Limb (tissue), 2 donors: Measurements from ENCODE around the gene MAP6D1.

Source experiments
- DNase-seq, 2 donors: peaks; one replicate each; pipeline ENCODE4 v3.0.0-alpha.2; 2016; ENCODE audit errors: extremely low spot score in 2 of 2

MAP6D1 gene

DNA sequence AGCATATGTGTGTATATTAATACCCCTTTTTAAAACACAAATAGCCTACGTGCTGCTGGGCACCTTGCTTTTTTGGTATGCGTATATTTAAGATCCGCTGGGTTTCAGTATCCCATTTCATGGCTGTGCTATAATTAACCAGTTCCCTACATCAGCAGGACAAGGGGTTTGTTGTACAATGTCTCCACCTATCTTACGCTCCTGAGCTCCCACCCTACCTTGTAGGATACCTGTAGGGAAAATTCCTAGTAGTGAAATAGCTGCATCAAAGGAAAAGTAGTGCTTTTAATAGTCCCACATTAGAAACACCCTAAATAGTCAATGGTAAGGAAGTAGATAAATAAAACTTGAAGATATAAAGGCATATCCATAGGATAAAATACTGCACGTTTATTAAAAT lies 1.4 kb downstream of the MAP6D1 start:
- no peak for DNase-seq

DNA sequence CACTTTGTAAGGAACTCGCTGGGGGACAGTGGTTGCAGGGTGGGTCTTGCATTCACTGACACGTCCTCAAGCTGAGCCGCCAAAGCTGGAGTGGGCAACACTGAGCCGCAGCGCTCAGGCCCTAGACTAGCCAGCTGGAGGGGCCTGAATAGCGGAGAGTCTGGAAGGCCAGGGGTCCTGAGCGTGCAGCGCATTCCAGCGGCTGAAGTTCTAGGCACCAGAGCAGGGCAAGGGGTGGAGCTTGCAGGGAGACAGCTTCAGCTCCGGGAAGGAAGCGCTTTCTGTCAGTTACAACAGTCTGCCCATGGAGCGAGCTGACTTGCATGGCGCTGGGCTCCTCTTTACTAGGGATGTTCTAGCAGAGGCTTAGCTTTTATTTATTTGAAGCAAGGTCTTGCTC lies 2.7 kb downstream of the MAP6D1 start:
- DNase-seq: no peak

DNA sequence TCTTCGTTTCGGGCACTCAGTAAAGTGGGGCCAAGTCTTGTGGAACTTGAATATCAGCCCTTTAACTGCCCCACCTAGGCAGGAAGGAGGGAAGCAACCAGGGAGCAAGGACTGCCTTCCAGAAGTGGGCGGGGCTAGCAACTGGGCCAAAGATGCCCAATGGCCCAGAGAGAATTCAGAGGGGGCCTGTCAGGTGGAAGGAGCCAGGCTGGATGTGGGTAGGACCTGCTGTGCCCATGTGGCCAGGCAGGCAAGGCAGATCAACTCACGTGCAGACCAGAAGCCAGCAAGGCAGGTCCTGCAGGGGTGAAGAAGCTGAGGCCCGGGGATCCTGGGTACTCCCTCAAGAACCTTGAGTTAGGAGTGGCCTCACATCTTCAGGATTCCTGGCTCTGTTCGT lies 5.5 kb downstream of the MAP6D1 start:
- no peak for DNase-seq

DNA sequence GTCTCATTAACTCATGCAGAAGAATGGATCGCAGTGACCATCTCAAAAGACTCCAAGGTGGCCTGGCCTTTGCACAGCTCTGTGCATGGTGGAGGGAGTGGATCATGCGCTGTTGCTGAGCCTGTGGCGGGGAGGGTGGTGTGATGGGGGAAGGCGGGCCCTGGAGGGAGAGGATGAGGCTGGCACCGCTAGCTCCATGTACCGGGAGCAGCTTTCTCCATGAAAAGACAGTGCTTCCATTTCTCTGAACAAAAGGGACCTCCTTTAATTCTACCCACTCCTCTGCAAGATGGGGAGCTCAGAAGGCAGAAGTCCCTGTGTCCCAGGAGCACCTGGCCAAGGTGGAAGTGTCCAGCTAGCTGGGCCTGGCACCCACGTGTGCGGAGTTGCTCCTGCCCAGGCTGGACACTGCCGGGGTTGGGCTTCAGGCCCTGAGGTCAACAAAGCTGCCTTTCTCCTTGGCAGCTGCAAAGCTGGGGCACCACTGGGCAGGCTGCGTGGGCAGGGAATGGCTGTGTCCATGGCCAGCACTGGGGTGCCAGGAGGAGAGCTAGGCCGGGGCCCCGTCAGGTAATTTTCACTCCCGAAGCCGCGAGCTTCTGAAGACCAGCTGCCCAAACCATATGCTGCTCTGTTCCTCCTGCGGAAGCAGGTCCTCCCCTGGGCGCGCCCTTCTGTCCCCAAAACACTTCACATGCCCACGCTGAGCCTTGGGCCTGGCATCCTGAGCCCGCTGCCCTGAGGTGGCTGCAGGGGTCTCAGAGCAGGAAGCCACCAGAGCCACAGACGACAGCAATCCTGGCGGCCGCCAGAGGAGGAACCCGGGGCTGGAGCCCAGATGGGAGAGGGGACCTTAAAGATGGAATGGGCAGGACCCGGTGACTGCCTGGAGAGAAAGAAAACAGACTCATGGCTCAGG lies 6.4 kb downstream of the MAP6D1 start:
- DNase-seq: no peak

DNA sequence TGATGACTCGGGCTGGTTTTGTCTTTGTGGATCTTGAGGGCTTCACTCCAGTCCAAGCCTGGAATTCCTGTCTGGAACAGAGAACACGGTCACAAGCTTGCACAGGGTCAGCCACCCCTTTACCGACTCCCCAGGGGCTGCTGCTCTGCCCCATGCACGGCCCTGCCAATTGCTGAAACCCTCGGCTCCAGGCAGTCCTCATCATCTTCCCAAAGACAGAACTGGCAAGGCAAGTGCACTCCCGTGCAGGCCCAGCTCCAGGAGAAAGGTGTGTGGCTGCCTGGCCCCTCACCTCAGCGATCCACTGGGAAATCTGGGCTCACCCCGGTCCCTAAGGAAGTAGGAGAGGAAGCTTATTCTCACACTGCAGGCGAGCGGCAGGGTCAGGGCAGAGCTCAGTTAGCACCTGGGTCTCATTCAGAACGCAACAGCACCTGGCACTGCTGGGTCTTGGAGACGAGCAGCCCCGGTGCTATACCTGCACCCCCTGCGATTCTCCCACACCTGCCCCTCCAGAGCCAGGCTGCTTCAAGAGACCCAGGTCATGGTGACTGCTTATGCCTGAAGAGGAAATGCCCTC lies 7.2 kb downstream of the MAP6D1 start:
- DNase-seq: no peak

DNA sequence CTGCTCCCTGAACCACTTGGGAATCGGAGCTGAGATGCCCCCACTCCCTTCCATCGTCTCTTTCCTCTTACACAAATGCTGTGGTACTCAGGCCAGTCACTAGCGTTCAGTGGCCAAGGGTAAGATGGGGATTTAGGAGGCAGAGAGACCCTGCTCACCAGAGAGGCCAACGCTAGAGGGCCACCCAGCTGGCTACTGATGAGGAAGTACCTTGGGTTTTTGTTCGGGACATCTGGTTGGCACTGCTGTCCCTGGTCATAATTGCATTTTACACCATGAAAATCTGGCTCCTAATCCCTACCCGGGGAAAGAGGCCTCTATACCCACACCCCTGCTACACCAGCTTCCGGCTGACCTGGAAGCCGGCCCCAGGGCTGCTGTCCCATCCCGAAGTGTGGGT lies 7.7 kb downstream of the MAP6D1 start:
- no peak for DNase-seq

DNA sequence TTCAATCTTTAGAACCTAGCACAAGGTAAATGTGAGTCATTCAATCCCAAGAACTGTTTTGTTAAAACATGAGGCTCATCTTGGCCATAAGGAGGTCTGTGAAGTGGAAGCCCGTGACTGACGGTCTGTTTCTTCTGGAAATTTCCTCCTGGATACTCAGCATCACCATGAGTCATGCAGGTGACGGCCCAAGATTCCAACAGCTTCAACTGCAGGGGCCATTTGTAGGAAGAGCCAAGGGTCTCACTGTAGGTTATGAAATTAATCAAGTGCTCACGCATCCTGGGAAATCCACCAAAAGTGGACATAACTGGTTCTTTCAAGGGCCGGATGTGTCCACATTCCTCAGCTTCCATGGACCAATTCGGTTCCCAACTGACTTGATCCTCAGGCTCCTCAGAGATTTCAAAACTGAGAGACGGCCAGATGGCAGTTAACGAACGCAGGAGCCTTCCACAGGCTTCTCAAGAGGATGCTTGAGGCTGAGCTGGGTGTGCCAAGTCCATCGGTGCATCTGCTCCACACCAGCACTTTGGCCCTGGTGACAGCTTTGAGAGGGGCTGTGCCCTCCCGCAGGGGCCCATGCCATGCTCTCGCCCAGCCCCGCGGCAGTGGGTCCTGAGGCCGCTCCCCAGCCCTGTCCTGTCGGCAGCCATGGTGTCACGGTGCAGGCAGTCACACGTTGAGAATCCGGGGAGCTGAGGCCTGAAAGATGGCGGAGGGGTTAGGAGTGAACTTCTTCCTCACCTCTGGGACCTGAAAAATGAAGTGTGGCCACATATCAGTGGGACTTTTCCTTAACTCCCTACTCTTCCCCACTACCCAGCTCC lies 8.5 kb downstream of the MAP6D1 start:
- DNase-seq: no peak

DNA sequence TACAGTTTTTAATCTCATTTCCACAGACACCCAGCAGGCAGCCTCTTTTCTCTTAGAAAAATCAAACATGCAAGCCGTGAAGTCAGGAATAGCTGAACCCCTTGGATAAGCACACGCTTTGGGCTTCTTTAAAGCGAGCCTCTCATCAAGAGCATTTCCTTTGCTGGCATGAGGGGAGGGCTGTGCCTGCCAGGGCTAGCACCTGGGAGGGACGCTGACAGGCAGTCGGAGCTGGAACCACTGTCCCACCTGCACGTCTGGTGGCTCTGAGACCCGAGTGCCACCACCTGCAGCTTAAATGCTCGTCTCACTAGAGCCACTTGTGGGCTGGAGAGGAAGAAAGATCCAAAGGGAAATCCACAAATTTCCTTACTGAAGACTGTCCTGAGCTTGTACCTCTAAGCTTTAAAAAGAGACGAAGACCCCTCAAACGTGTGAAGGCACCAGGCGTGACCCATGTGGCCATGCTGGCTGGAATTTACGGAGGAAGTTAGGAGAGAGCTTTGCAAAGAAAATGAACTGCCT lies 9.4 kb downstream of the MAP6D1 start:
- no peak for DNase-seq

DNA sequence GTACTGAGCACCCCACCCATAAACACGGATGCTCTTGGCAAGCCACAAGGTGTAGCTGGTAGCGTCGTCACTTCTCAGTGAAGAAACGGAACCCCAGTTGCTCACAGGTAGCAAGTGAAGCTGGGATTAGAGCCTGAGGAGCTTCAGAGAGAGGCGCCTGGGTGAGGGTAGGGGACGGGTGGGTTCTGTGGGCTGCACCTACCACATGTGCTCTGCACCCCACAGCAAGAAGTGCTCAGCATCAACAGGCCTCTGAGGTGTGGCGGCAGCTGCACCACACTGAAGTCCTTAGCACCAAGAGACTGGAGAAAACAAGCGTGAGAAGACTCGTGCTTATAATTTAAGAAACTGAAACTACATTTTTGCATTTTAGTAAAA lies 9.8 kb downstream of the MAP6D1 start:
- DNase-seq: no peak

DNA sequence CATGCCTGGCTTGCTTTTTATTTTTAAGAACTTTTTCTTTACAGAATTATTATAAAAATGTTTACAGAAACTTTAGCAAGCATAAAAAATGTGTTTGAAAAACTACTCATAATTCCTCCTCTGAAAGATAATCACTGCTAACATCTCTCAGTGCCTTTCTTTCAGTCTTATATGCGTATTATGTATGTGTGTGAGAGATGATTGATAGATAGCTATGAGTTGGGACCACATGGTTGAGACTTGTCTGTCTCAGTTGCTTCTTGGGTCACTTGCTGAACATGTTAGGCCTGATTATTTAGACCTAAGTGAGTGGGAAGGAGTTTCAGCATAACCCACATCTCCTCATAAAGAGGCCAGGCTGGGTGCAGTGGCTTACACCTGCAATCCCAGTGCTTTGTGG lies 11.1 kb downstream of the MAP6D1 start:
- no peak for DNase-seq

DNA sequence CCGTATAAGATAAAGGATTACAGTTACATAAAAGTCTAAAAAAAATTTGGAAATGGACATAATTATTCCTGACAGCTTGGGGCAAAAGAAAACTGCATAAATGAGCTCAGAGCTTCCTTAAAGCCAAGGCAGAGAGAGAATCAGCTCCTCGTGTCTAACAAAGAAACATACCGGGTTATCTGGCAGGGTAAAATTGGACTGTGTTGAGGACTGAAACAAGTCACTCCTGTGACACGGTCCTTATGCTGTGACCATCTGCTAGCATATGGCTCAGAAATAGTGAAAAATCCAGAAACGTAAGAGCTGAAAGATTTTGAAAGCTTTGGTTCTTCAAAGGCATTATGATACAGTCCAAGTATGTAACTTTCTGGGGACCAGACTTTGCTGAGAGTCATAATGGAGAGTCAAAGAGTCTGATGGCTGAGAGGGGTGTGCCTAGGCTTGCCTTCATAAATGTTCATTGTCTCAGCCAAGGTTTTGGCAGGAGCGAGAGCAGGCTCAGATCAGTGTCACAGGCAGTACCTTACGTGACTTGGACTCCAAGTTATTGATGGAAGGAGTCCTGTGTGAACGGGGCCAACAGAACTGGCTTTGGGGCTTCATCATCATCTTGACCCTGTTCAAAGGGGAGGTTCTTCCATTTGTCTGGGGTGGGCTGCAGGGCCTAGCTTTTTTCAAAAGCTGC lies 12.5 kb downstream of the MAP6D1 start:
- no peak for DNase-seq

DNA sequence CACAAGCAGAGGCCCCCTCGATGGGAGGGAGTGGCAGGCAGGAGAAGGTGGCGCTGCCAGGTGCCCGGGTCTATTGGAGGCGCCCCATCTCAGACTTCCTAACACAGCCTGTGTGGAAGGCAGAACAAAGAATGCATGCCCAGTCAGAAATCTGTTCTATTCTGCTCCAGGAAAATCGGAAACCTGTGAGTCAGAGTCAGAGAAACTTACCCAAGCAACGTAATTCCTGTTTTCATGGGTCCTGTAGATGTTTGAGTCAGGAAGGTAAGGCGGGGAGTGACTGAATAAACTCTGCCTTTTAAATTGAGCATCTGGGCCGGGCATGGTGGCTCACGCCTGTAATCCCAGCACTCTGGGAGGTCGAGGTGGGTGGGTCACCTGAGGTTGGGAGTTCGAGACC lies 13.7 kb downstream of the MAP6D1 start:
- DNase-seq: no peak

DNA sequence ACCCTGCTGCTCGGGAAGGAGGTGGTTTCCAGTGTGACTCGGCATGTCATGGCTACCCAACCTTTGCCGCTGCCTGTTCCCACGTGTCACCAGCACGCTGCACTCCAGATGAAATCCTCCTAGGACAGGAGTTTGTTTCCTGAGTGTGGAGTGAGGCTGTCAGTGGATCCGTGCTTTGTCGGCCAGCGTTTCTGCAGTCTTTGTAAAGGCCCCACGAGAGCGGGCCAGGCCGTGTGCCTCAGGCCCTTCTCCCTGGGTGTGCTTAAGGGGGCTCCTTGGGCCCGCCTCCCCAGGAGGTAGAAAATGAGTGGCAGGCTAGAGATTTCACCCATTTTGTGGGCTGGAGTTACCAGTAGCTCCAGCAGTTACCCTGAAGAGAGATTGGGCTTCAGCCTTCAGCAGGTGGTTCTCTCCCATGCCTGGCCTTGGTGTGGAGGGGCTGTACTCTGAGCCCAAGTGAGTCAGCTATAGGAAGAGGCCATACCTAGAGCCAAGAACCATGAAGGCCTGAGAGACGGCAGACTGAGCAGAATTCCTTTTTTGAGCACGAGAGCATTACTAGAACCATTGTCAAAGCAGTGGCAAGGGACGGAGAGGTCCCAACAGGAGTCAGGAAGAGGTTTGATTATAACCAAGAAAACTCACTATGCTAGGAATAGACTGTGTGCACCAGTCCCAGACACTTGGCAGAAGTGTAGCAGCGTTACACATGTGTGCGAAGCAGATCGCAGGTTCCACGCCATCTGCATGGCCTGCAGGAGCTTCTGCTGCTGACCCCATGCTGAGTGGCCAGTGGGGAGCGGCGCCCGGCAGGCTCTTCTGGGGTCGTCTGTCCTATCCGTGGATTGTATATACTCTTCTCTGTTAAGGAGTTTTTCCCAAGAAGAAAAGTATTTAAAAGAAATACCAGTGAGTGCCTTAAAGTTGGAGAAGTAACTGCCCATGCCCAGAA lies 14.5 kb downstream of the MAP6D1 start:
- DNase-seq: no peak

DNA sequence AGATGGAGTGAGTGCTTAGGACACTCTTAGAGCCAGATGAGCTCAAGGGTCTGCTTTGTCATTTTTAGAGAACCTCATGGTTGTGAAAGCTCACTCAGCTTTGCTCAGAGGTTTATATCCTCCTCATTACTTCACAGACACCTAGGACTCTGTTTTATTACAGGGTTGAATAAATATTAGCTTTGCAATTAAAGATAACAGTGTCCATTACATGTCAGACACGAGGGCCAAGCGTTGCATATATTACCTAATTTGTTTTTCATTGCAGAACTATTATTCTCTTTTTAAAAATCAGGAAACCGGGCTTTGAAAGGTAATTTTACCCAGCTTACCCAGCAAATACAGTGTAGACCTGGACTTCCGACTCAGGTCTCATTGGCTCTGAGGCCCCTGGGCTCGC lies 16.1 kb downstream of the MAP6D1 start:
- no peak for DNase-seq

DNA sequence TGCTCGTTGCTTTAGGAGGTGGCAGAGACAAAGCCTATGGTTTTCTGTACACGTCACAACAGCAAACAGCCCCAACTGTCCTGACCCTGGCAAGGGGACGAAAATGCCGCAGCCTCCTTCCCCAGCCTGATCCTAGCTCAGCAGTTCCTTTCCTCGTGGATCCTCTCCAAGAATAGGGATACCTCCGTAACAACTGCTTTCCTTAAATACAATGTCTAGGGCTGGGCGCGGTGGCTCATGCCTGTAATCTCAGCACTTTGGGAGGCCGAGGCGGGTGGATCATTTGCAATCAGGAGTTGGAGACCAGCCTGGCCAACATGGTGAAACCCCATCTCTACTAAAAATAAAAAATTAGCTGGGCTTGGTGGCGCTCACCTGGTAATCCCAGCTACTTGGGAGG lies 17.0 kb downstream of the MAP6D1 start:
- no peak for DNase-seq

DNA sequence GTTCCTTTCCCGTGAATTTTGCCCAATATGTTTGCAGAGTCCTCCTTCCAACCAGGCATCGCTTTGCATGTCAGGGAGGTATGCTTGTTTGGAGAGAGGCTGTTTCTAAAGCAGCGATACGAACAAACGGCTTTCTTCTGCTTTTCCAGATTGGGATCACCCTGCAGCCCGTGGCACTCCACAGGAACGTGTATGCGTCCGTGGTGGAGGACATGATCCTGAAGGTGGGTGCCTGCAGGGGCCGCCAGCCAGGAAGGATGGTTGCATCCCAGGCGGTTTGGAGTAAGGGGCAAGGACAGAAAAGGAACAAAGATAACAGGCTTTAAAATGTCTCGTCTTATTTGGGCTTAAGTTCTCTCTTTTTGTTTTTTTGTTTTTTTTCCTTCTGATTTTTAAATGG lies 17.5 kb downstream of the MAP6D1 start:
- no peak for DNase-seq

DNA sequence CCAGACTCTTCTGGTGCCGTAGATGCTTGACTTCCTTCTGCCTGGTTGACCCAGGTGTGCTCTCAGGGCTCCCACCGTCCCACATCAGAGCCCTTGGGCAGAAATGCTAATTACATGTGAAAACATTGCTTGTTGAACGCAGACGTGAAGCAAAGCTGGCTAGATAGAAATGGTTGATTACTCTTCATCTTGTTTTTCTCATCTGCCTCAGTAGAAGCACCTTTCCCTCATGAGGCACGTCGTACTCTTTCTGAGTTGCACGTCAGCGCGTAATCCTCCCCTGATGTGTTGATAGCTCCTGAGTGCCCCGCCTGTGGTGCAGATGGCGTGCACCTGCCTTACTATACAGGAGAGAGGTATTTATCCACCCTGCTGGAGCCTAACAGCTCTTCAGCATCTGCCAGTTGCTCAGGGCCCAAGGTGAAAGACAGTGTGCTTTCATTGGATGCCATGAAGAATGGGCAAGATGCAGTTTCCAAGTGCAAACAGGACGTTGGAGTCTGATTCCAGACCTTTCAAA lies 18.1 kb downstream of the MAP6D1 start:
- DNase-seq: no peak

DNA sequence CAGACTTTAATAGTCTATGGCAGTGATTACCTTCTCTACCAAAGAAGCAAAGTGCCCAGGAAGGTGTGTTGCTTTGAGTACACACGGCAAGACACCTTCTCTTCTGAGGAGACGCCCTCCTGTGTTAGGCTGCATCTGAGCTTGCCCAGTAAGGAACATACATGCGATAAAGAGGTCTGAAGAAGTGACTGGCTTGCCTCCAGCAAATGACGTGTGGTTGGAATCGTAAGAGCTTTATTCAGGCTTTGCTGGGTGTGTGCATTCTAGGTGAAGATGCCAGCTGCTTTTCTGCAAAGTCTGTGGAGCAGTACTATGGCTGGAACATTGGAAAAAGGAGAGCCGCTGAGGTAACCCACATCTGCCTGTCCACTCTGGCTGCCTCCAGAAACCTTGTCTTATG lies 22.4 kb downstream of the MAP6D1 start:
- DNase-seq: no peak

DNA sequence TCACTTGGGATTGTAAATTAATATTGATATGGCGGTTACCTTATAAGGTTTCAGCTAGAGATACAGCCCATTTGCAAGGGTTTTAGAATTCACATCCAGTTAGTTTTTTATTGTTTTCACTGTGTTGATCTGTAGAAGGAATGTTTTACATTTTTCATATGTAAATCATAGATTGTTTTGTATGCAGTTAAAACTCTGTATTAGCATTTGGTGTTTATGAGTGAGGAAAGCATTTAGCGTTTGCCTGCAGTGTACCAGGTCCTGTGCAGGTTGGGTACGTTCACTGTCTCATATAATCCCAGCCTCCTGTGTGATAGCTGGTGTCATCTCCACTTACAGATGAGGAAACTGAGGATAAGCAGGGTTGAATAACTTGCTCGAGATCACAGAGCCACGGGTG lies 23.8 kb downstream of the MAP6D1 start:
- DNase-seq: no peak

DNA sequence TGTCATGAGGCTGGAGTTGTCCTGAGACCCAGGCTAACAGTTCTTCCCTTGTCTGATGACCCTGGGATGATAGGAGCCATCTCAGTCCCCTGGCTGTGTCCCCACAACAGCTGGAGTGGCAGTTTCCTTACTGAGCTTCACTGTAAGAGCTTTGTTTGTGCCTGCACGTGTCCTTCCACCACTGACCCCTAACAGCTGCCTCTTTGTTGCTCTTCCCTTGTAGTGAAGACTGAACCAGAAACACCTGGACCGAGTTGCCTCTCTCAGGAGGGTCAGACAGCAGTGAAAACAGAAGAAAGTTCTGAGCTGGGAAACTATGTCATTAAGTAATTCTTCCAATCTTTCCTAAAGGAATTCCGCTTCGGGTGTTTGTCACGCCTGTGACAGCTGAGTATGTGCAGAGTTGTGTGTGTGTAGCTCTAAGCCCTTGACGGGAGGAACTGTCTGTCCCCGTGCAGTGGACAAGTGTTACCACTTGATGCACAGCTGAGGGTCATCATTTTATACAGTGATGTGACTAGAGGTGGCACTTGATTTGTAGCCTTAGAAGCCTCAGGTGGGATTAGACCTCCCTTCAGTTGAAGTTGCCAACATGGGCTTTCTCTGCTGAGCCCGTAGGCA lies 25.0 kb downstream of the MAP6D1 start:
- DNase-seq: no peak
